HG02852 (cell line): Measurements from ENCODE around the gene MGAT5.
"Not testable (repeated sequence)": the region's sequence is repeated elsewhere in the genome, so short reads cannot be mapped to it uniquely, and the experiment has no call there.

ENCODE experiments used
- ATAC-seq: cut with Tn5 transposase; IDR thresholded peaks from one replicate; pipeline ENCODE4 v1.9.1; 2021; ENCODE audit warnings: mild to moderate bottlenecking, moderate library complexity; ENCODE audit not compliant: unreplicated experiment

MGAT5 gene

GRCh38 chr2:134457765-134458472 lies 204.0 kb downstream of the MGAT5 start:
- no peak for ATAC-seq

GRCh38 chr2:134458473-134458853 lies 204.6 kb downstream of the MGAT5 start:
- ATAC-seq, result no peak

GRCh38 chr2:134458950-134459349 lies 205.1 kb downstream of the MGAT5 start:
- no peak for ATAC-seq

GRCh38 chr2:134459706-134460406 lies 206.0 kb downstream of the MGAT5 start:
- ATAC-seq, result no peak

GRCh38 chr2:134460583-134460998 lies 206.7 kb downstream of the MGAT5 start:
- peak; percentile 76 for ATAC-seq

GRCh38 chr2:134461511-134461910 lies 207.6 kb downstream of the MGAT5 start:
- no peak for ATAC-seq

GRCh38 chr2:134462275-134462674 lies 208.4 kb downstream of the MGAT5 start:
- no peak for ATAC-seq

GRCh38 chr2:134462791-134463698 lies 209.2 kb downstream of the MGAT5 start:
- no peak for ATAC-seq

- no peak for ATAC-seq
Observed at GRCh38 chr2:134463699-134464022, 209.8 kb downstream of the MGAT5 start.

GRCh38 chr2:134465228-134466105 lies 211.6 kb downstream of the MGAT5 start:
- ATAC-seq, result no peak

GRCh38 chr2:134466141-134466540 lies 212.3 kb downstream of the MGAT5 start:
- no peak for ATAC-seq

- no peak for ATAC-seq
Observed at GRCh38 chr2:134468164-134468563, 214.3 kb downstream of the MGAT5 start.

GRCh38 chr2:134468776-134469175 lies 214.9 kb downstream of the MGAT5 start:
- ATAC-seq, result no peak

- ATAC-seq, result no peak
Observed at GRCh38 chr2:134469516-134470115, 215.7 kb downstream of the MGAT5 start.

- no peak for ATAC-seq
Observed at GRCh38 chr2:134470561-134471168, 216.8 kb downstream of the MGAT5 start.

- ATAC-seq, result not testable (repeated sequence)
Observed at GRCh38 chr2:134476982-134477381, 223.1 kb downstream of the MGAT5 start.

GRCh38 chr2:134479696-134480330 lies 225.9 kb downstream of the MGAT5 start:
- no peak for ATAC-seq

- ATAC-seq, result no peak
Observed at GRCh38 chr2:134482131-134482723, 228.4 kb downstream of the MGAT5 start.

- no peak for ATAC-seq
Observed at GRCh38 chr2:134482766-134483340, 229.0 kb downstream of the MGAT5 start.
